Naive thymus-derived CD4-positive, alpha-beta T cell (primary cell): ENCODE measurements around the gene JPT2. TPM values are rescaled to one million over a fixed set of nuclear protein-coding genes. Genes with fewer than 3 reads are reported as not detected.
A peak's percentile ranks its signal among the peaks of the same experiment; 100 is the strongest.
"Not testable (repeated sequence)": the region's sequence is repeated elsewhere in the genome, so short reads cannot be mapped to it uniquely, and the experiment has no call there.

Experiments used
- ATAC-seq: fragments of 150-1000 bp; cut with Tn5 transposase; 2 replicates; pipeline ENCODE4 v1.10.0; 2021; ENCODE audit warnings: mild to moderate bottlenecking, moderate library complexity
- CTCF ChIA-PET: fragments of 350-600 bp; sonication (Branson Sonifier 250); formaldehyde crosslinking; loops from one replicate; lab custom pipeline; 2021; ENCODE audit warnings: antibody characterized with exemption; lab: Charles Lee
- POLR2A ChIA-PET: fragments of 350-600 bp; sonication (Branson Sonifier 250); formaldehyde crosslinking; loops from one replicate; lab custom pipeline; 2021; ENCODE audit warnings: antibody characterized with exemption, inconsistent platforms; lab: Charles Lee
- DNase-seq, 9 donors: peaks; one replicate each; pipeline versions ENCODE4 v3.0.0 to v3.0.0-alpha.2; 2020 to 2022; ENCODE audit warnings: mixed read lengths in 1 of 9
- H3K27ac ChIP-seq: one replicate; pipeline ENCODE4 v1.7.0; 2013; ENCODE audit warnings: mild to moderate bottlenecking, low read depth, low read length, moderate library complexity
- H3K27me3 ChIP-seq, 2 donors: one replicate each; pipeline ENCODE4 v1.7.0; 2013; ENCODE audit warnings: low read length in 2 of 2, mild to moderate bottlenecking in 2 of 2, moderate library complexity in 2 of 2; ENCODE audit not compliant: control insufficient read depth in 2 of 2, insufficient read depth in 2 of 2
- H3K36me3 ChIP-seq, 3 experiments: 1 replicate in 2 of 3; 2 replicates in 1 of 3; pipeline ENCODE4 v1.7.0; 2013; ENCODE audit warnings: low read length in 3 of 3, mild to moderate bottlenecking in 3 of 3, moderate library complexity in 1 of 3; ENCODE audit not compliant: insufficient read depth in 3 of 3, control insufficient read depth in 2 of 3
- H3K4me1 ChIP-seq, 2 donors: one replicate each; pipeline ENCODE4 v1.7.0; 2013; ENCODE audit warnings: low read length in 2 of 2, mild to moderate bottlenecking in 2 of 2, moderate library complexity in 1 of 2; ENCODE audit not compliant: control insufficient read depth in 2 of 2, insufficient read depth in 2 of 2
- H3K4me3 ChIP-seq: 2 replicates; pipeline ENCODE4 v1.7.0; 2013; ENCODE audit warnings: mild to moderate bottlenecking, low read length
- H3K9me3 ChIP-seq, 3 experiments: 1 replicate in 2 of 3; 2 replicates in 1 of 3; pipeline ENCODE4 v1.7.0; 2013; ENCODE audit warnings: low read length in 3 of 3; ENCODE audit not compliant: control insufficient read depth in 2 of 3
- H3K27ac Mint-ChIP-seq, 9 donors: one replicate each; pipeline ENCODE4 v1.8.0; 2020 to 2022; ENCODE audit warnings: mixed read lengths in 9 of 9, mild to moderate bottlenecking in 8 of 9, moderate library complexity in 5 of 9, inconsistent platforms in 2 of 9
- H3K27me3 Mint-ChIP-seq, 5 donors: one replicate each; pipeline ENCODE4 v1.8.0; 2021 to 2022; ENCODE audit warnings: mixed read lengths in 5 of 5, mild to moderate bottlenecking in 1 of 5
- H3K36me3 Mint-ChIP-seq, 5 donors: one replicate each; pipeline ENCODE4 v1.8.0; 2020 to 2022; ENCODE audit warnings: mixed read lengths in 5 of 5, mild to moderate bottlenecking in 3 of 5, inconsistent platforms in 1 of 5
- H3K4me1 Mint-ChIP-seq, 7 donors: one replicate each; pipeline ENCODE4 v1.8.0; 2020 to 2022; ENCODE audit warnings: mixed read lengths in 7 of 7, mild to moderate bottlenecking in 3 of 7, inconsistent platforms in 1 of 7
- H3K4me3 Mint-ChIP-seq, 10 donors: one replicate each; pipeline ENCODE4 v1.8.0; 2020 to 2022; ENCODE audit warnings: mild to moderate bottlenecking in 10 of 10, mixed read lengths in 10 of 10, moderate library complexity in 6 of 10, inconsistent platforms in 2 of 10
- H3K9me3 Mint-ChIP-seq, 11 donors: one replicate each; pipeline ENCODE4 v1.8.0; 2020 to 2022; ENCODE audit warnings: mixed read lengths in 11 of 11, mild to moderate bottlenecking in 4 of 11, inconsistent platforms in 1 of 11, moderate library complexity in 1 of 11
- intact Hi-C, 2 donors: fragments of 100-400 bp; cut with micrococcal nuclease; formaldehyde crosslinking; loops; one replicate each; pipeline ENCODE4 v1.15.1; 2023
- polyA plus RNA-seq, 2 donors: library from polyadenylated mRNA; unstranded; fragments of 300-500 nt; fragmentation: Illumina TruSeq; gene quantifications; one replicate each; pipeline ENCODE4 v1.2.3, GENCODE V29; 2021
- total RNA-seq, 6 experiments: library from RNA in 5 of 6; stranded (reverse) in 5 of 6; gene quantifications; 1 replicate in 5 of 6; 2 replicates in 1 of 6; pipeline ENCODE4 v1.2.3 and lab custom pipeline; 2021 to 2026

The JPT2 gene
- total and polyA plus RNA-seq, 7 experiments from 2014 or later: 12.6 to 67.2 (median 17.5) TPM

- intact Hi-C loops, H3K27me3 Mint-ChIP-seq, H3K9me3 Mint-ChIP-seq, H3K9me3 ChIP-seq, H3K27me3 ChIP-seq, CTCF ChIA-PET, H3K4me3 ChIP-seq, H3K27ac ChIP-seq, H3K36me3 Mint-ChIP-seq: not testable (repeated sequence)
- peaks cover 17 to 28% of the 10 kb centered on the region in 2 donors for H3K4me1 ChIP-seq
- peaks cover 30 to 54% (median 40%) of the 10 kb centered on the region in 7 donors for H3K4me1 Mint-ChIP-seq
- peak overlapping the region; percentile 19 to 84 (median 67) for H3K27ac Mint-ChIP-seq
- peak; percentile 51 for ATAC-seq
- peaks cover 0 to 10% (median 0%) of the 10 kb centered on the region in 3 experiments for H3K36me3 ChIP-seq
- POLR2A ChIA-PET: interaction anchor here (0.7 to 2.9 kb wide), 3 partner anchors 9 to 182 kb away, joined by 3 to 11 read pairs (median 4); partner anchors contain the start of gene MAPK8IP3
- peak overlapping the region in 2 of 10 donors; percentile 7 for H3K4me3 Mint-ChIP-seq
- DNase-seq: peak in 3 of 9 donors; percentile 16 to 22 (median 18)
Measured at GRCh38 chr16:1719559-1720229, 41.6 kb downstream of the JPT2 start.

DNA sequence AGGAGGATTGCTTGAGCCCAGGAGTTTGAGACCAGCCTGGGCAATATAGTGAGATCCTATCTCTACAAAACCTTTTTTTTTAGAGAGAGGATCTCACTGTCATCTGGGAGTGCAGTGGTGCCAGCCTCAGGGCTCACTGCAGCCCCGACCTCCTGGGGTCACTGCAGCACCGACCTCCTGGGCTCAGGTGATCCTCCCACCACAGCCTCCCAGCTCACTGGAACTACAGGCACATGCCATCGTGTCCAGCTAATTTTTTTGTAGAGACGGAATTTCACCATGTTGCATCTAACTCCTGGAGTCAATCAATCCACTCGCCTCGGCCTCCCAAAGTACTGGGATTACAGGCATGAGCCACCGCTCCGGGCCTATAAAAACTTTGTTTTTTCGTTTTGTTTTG, 43.3 kb downstream of the JPT2 start:
- ChIA-PET POLR2A (interaction anchor here (0.6 kb wide), 1 partner anchor 246 kb away, joined by 4 read pairs; no protein-coding TSS in a partner anchor), CTCF (interaction anchor here (0.8 to 1.0 kb wide), 2 partner anchors 12 to 15 kb away, joined by 3 read pairs; partner anchors contain the start of gene MAPK8IP3)
- Mint-ChIP-seq H3K27me3 (no peaks in the 10 kb centered on the region), H3K4me3 (no peak overlapping the region), H3K9me3 (no peaks in the 10 kb centered on the region), H3K27ac (peak overlapping the region in 4 of 9 donors; percentile 32 to 86 (median 52)), H3K4me1 (peaks cover 27 to 49% (median 40%) of the 10 kb centered on the region in 7 donors), H3K36me3 (peaks cover 0 to 4% (median 0%) of the 10 kb centered on the region in 5 donors)
- intact Hi-C loops: no loop called here
- DNase-seq (no peak), ATAC-seq (no peak)
- Histone ChIP-seq H3K4me3 (no peak overlapping the region), H3K27ac (no peak overlapping the region), H3K36me3 (peaks cover 0 to 19% (median 5%) of the 10 kb centered on the region in 3 experiments), H3K9me3 (no peaks in the 10 kb centered on the region), H3K27me3 (no peaks in the 10 kb centered on the region), H3K4me1 (peaks cover 17 to 28% of the 10 kb centered on the region in 2 donors)

DNA sequence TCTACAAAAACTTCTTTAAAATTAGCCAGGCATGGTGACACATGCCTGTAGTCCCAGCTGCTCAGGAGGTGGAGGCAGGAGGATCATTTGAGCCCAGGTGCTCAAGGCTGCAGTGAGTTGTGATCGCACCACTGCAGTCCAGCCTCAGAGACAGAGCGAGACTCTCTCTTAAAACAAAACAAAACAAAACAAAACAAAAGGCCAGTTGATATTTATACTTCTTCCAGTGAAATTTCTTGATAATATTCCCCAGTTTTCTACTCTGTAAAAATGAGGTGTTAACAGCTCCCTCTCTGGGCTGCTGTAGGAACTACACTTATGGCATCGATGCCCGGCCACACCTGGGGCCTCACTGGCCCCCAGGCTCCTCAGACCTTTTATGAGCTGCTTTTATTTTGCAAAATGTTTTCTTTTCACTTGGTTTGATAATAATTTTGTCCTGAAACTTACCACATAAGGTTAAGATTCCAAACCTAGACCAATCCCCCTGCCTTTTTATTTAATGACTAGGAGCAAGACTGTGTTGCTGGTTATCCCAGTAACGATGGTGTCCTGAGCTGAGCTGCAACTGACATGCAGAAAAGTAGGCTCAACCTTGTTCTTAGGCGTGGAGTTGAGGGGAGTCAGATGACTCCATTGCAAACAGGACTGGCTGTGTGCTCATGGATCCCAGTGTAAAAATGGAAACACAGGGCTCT, 45.5 kb downstream of the JPT2 start:
- Histone ChIP-seq H3K27me3 (no peaks in the 10 kb centered on the region), H3K4me1 (peaks cover 17 to 28% of the 10 kb centered on the region in 2 donors), H3K36me3 (peaks cover 0 to 36% (median 8%) of the 10 kb centered on the region in 3 experiments), H3K4me3 (no peak overlapping the region), H3K9me3 (no peaks in the 10 kb centered on the region), H3K27ac (peak overlapping the region; percentile 4)
- H3K4me3 Mint-ChIP-seq: peak overlapping the region in 5 of 10 donors; percentile 13 to 57 (median 37)
- DNase-seq (peak in 7 of 9 donors; percentile 14 to 48 (median 39)), ATAC-seq (peak; percentile 64)
- ChIA-PET CTCF (no interaction called here), POLR2A (interaction anchor here (1.3 kb wide), 1 partner anchor 45 kb away, joined by 3 read pairs; the partner anchor contains the start of gene JPT2)
- peaks cover 6 to 11% (median 9%) of the 10 kb centered on the region in 5 donors for H3K36me3 Mint-ChIP-seq
- no peaks in the 10 kb centered on the region for H3K9me3 Mint-ChIP-seq
- no peaks in the 10 kb centered on the region for H3K27me3 Mint-ChIP-seq
- peak overlapping the region in 8 of 9 donors; percentile 32 to 74 (median 55) for H3K27ac Mint-ChIP-seq
- intact Hi-C loops: loop anchor here in 1 of 2 donors (1.0 kb wide), 2 partner anchors 197 to 360 kb away; no protein-coding TSS in a partner anchor
- H3K4me1 Mint-ChIP-seq: peaks cover 29 to 53% (median 44%) of the 10 kb centered on the region in 7 donors

DNA sequence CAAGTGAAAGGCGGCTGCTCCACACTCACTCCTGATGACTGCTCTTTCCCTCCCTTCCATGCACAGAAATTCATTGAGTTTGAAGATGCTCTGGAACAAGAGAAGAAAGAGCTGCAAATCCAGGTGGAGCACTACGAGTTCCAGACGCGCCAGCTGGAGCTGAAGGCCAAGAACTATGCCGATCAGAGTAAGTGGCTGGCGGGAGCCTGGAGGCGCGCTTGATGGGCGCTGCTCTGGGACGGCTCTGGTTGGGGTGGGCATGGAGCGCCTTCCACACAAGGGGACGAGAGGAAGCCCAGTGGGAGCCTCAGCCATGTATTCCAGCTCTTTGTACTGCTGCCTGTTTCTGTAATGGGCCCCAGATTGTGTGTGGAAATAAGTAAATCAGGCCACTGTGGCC, 46.4 kb downstream of the JPT2 start:
- DNase-seq (no peak), ATAC-seq (no peak)
- Mint-ChIP-seq H3K27me3 (no peaks in the 10 kb centered on the region), H3K9me3 (no peaks in the 10 kb centered on the region), H3K36me3 (peaks cover 6 to 13% (median 9%) of the 10 kb centered on the region in 5 donors), H3K4me1 (peaks cover 27 to 45% (median 35%) of the 10 kb centered on the region in 7 donors), H3K4me3 (no peak overlapping the region), H3K27ac (no peak overlapping the region)
- peaks cover 0 to 45% (median 8%) of the 10 kb centered on the region in 3 experiments for H3K36me3 ChIP-seq
- POLR2A ChIA-PET: no interaction called here
- H3K4me3 ChIP-seq: no peak overlapping the region
- H3K4me1 ChIP-seq: peaks cover 17 to 28% of the 10 kb centered on the region in 2 donors
- CTCF ChIA-PET: no interaction called here
- H3K27me3 ChIP-seq: no peaks in the 10 kb centered on the region
- intact Hi-C loops: no loop called here
- no peaks in the 10 kb centered on the region for H3K9me3 ChIP-seq
- H3K27ac ChIP-seq: no peak overlapping the region

- peaks cover 16 to 18% of the 10 kb centered on the region in 2 donors for H3K4me1 ChIP-seq
- POLR2A ChIA-PET: interaction anchor here (1.0 kb wide), 1 partner anchor 46 kb away, joined by 3 read pairs; the partner anchor contains the start of genes EME2 and MRPS34
- H3K27me3 ChIP-seq: no peaks in the 10 kb centered on the region
- no peak for ATAC-seq
- H3K27ac Mint-ChIP-seq: peak overlapping the region in 5 of 9 donors; percentile 2 to 78 (median 35)
- peaks cover 6 to 15% (median 9%) of the 10 kb centered on the region in 5 donors for H3K36me3 Mint-ChIP-seq
- no peaks in the 10 kb centered on the region for H3K27me3 Mint-ChIP-seq
- CTCF ChIA-PET: no interaction called here
- intact Hi-C loops: no loop called here
- H3K9me3 ChIP-seq: no peaks in the 10 kb centered on the region
- no peak for DNase-seq
- H3K9me3 Mint-ChIP-seq: no peaks in the 10 kb centered on the region
- H3K27ac ChIP-seq: no peak overlapping the region
- peaks cover 16 to 27% (median 24%) of the 10 kb centered on the region in 7 donors for H3K4me1 Mint-ChIP-seq
- H3K36me3 ChIP-seq: peaks cover 0 to 63% (median 11%) of the 10 kb centered on the region in 3 experiments
- no peak overlapping the region for H3K4me3 ChIP-seq
- H3K4me3 Mint-ChIP-seq: no peak overlapping the region
Measured at GRCh38 chr16:1726661-1727502, 48.8 kb downstream of the JPT2 start.
